HepG2 (cell line): ENCODE data around the gene SPG7. TPM values are rescaled to one million over a fixed set of nuclear protein-coding genes. Genes with fewer than 3 reads are reported as not detected.

Experiments used
- CBFB ChIP-seq: sonication (generic); formaldehyde crosslinking; IDR thresholded peaks from 2 replicates; pipeline ENCODE4 v1.4.0; 2020; ENCODE audit warnings: missing genetic modification reagents
- CHD4 ChIP-seq: fragments of 200-600 bp; sonication (generic); IDR thresholded peaks from 2 replicates; pipeline ENCODE4 v1.7.0; 2017; ENCODE audit warnings: mild to moderate bottlenecking, low read length, borderline replicate concordance
- ERF ChIP-seq: IDR thresholded peaks from 2 replicates; pipeline ENCODE4 v1.6.1; 2018; ENCODE audit warnings: missing biosample characterization, missing genetic modification reagents
- HINFP ChIP-seq: sonication (generic); formaldehyde crosslinking; IDR thresholded peaks from 2 replicates; pipeline ENCODE4 v1.4.0; 2020; ENCODE audit warnings: low read depth, mild to moderate bottlenecking, missing genetic modification reagents
- HNRNPK ChIP-seq: fragments of 200-400 bp; formaldehyde crosslinking; IDR thresholded peaks from 2 replicates; pipeline ENCODE4 v1.6.1; 2018; ENCODE audit warnings: low read length, low read depth, moderate library complexity, mild to moderate bottlenecking; ENCODE audit not compliant: poor library complexity, severe bottlenecking
- MZF1 ChIP-seq: sonication (generic); formaldehyde crosslinking; IDR thresholded peaks from 2 replicates; pipeline ENCODE4 v1.8.1; 2023; ENCODE audit warnings: mild to moderate bottlenecking, missing genetic modification reagents, borderline replicate concordance
- NCOA5 ChIP-seq: sonication (generic); formaldehyde crosslinking; IDR thresholded peaks from 2 replicates; pipeline ENCODE4 v1.4.0; 2020; ENCODE audit warnings: missing genetic modification reagents
- PATZ1 ChIP-seq: sonication (generic); formaldehyde crosslinking; IDR thresholded peaks from 2 replicates; pipeline ENCODE4 v1.4.0; 2020; ENCODE audit warnings: missing genetic modification reagents
- POLR2AphosphoS5 ChIP-seq: IDR thresholded peaks from 2 replicates; pipeline ENCODE4 v1.6.1; 2012; ENCODE audit warnings: low read depth, low read length
- ZBTB40 ChIP-seq, 2 experiments: fragments of 450-650 bp in 1 of 2; sonication (generic) in 1 of 2; formaldehyde crosslinking in 1 of 2; IDR thresholded peaks; 2 replicates each; pipeline versions ENCODE4 v1.6.1 to v1.8.0; 2016 to 2022; ENCODE audit warnings: antibody characterized with exemption in 1 of 2, mild to moderate bottlenecking in 1 of 2, missing genetic modification reagents in 1 of 2
- ZFY ChIP-seq: sonication (generic); formaldehyde crosslinking; IDR thresholded peaks from 2 replicates; pipeline ENCODE4 v1.4.0; 2020; ENCODE audit warnings: missing genetic modification reagents
- ZIK1 ChIP-seq: sonication (generic); formaldehyde crosslinking; IDR thresholded peaks from 2 replicates; pipeline ENCODE4 v1.5.0; 2020; ENCODE audit warnings: mild to moderate bottlenecking, low read depth, missing genetic modification reagents, borderline replicate concordance
- ZMAT3 ChIP-seq: sonication (generic); formaldehyde crosslinking; conservative IDR thresholded peaks from 2 replicates; pipeline ENCODE4 v1.7.0; 2021; ENCODE audit warnings: missing genetic modification reagents
- ZMYM2 ChIP-seq: sonication (generic); formaldehyde crosslinking; IDR thresholded peaks from 2 replicates; pipeline ENCODE4 v1.8.0; 2022; ENCODE audit warnings: mild to moderate bottlenecking, missing genetic modification reagents
- ZNF549 ChIP-seq: sonication (generic); formaldehyde crosslinking; IDR thresholded peaks from 2 replicates; pipeline ENCODE4 v1.5.0; 2020; ENCODE audit warnings: missing genetic modification reagents
- ZNF670 ChIP-seq: sonication (generic); formaldehyde crosslinking; IDR thresholded peaks from 2 replicates; pipeline ENCODE4 v1.8.0; 2022; ENCODE audit warnings: mild to moderate bottlenecking, missing genetic modification reagents, borderline replicate concordance
- polyA plus RNA-seq, 8 experiments: library from polyadenylated mRNA; depleted of rRNA in 3 of 8; stranded (reverse) in 7 of 8; unstranded in 1 of 8; fragments of >200 nt; fragmentation: Illumina TruSeq in 4 of 8; extraction: Trizol in 4 of 8; gene quantifications; 2 replicates each; pipeline versions ENCODE4 v1.2.1 to v1.2.3, GENCODE V29; 2011 to 2016; ENCODE audit warnings: low read depth in 4 of 8, missing spikeins in 1 of 8, mixed read lengths in 1 of 8; ENCODE audit not compliant: insufficient read depth in 1 of 8
- total RNA-seq, 5 experiments: library from RNA; depleted of rRNA; stranded (reverse); fragments of >200 nt; fragmentation: Illumina TruSeq; extraction: Trizol; gene quantifications; 2 replicates each; pipeline ENCODE4 v1.2.3, GENCODE V29; 2016; ENCODE audit warnings: low read depth in 1 of 5

Gene SPG7
- total and polyA plus RNA-seq, 2 of the 13 experiments (the other 11 are each of a cell fraction or from before 2014, with no cell fraction given): 66.0 to 136 TPM

DNA sequence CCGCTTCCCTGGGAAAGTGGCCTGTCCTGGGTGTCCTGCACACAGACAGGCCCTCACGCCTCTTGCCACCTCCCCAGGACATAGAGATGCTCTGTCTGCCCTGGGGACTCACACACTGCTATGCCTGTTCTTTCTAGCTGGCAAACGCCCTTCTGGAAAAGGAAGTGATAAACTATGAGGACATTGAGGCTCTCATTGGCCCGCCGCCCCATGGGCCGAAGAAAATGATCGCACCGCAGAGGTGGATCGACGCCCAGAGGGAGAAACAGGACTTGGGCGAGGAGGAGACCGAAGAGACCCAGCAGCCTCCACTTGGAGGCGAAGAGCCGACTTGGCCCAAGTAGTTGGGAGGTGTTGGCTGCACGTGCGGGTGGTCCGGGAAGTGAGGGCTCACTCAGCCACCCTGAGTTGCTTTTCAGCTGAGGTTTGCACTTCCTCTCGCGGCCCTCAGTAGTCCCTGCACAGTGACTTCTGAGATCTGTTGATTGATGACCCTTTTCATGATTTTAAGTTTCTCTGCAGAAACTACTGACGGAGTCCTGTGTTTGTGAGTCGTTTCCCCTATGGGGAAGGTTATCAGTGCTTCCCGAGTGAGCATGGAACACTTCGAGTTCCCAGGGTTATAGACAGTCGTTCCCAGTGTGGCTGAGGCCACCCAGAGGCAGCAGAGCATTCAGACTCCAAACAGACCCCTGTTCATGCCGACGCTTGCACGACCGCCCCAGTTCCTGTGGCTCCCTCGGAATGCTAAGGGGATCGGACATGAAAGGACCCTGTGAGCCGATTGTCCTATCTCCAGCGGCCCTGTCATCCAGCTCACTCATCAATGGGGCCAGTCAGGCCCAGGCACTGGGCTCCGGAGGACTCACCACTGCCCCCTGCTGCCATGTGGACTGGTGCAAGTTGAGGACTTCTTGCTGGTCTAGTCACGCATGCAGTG is 48.8 kb downstream of the SPG7 start (continued):
- TF ChIP-seq ZFY (CRISPR knock-in tag): peak; percentile 59
- TF ChIP-seq PATZ1 (CRISPR knock-in tag): peak; percentile 39; the same call in 1 of the 2 replicates
- no peak for TF ChIP-seq NCOA5 (CRISPR knock-in tag)
- peak; percentile 73; the same call in 1 of the 2 replicates for TF ChIP-seq ZMAT3 (CRISPR knock-in tag)
- no peak for TF ChIP-seq ZBTB40 (IDR thresholded peaks at IDR 0.05)
- no peak for TF ChIP-seq ZBTB40 (CRISPR knock-in tag; IDR thresholded peaks at IDR 0.05)
- no peak for TF ChIP-seq ZNF670 (CRISPR knock-in tag)
- TF ChIP-seq HINFP: no peak
- peak; percentile 75; the same call in 1 of the 2 replicates for TF ChIP-seq ERF (CRISPR knock-in tag)
- no peak for TF ChIP-seq MZF1 (CRISPR knock-in tag)
- no peak for TF ChIP-seq HNRNPK
- 0 out of 2 replicates have a peak, but pooled peaks have one; percentile 20 for TF ChIP-seq CBFB (CRISPR knock-in tag)
- TF ChIP-seq ZNF549: no peak
- no peak for TF ChIP-seq ZIK1 (CRISPR knock-in tag)
- no peak for TF ChIP-seq POLR2AphosphoS5
- TF ChIP-seq ZMYM2: no peak
- no peak for TF ChIP-seq CHD4
